Esophagus (tissue), 2 donors: ENCODE data around the gene OR4X2. TPM values are rescaled to one million over a fixed set of nuclear protein-coding genes. Genes with fewer than 3 reads are reported as not detected.

ENCODE experiments used
- H3K27ac ChIP-seq, 2 donors: one replicate each; pipeline ENCODE4 v1.5.1; 2013; ENCODE audit warnings: low read depth in 2 of 2, mild to moderate bottlenecking in 2 of 2, inconsistent platforms in 1 of 2, low read length in 1 of 2, moderate library complexity in 1 of 2
- H3K27me3 ChIP-seq, 2 donors: one replicate each; pipeline ENCODE4 v1.6.1; 2013; ENCODE audit warnings: low read length in 2 of 2, control low read depth in 1 of 2, mild to moderate bottlenecking in 1 of 2; ENCODE audit not compliant: insufficient read depth in 2 of 2, control insufficient read depth in 1 of 2
- H3K36me3 ChIP-seq, 2 donors: one replicate each; pipeline ENCODE4 v1.6.1; 2013; ENCODE audit warnings: low read length in 1 of 2; ENCODE audit not compliant: control insufficient read depth in 2 of 2, insufficient read depth in 2 of 2
- H3K4me1 ChIP-seq, 2 donors: one replicate each; pipeline ENCODE4 v1.6.1; 2013; ENCODE audit warnings: low read length in 1 of 2; ENCODE audit not compliant: control insufficient read depth in 2 of 2, insufficient read depth in 2 of 2
- H3K4me3 ChIP-seq, 2 donors: one replicate each; pipeline ENCODE4 v1.5.1; 2013; ENCODE audit warnings: low read length in 2 of 2, mild to moderate bottlenecking in 2 of 2, low read depth in 1 of 2, moderate library complexity in 1 of 2
- H3K9me3 ChIP-seq, 2 donors: one replicate each; pipeline ENCODE4 v1.6.1; 2013; ENCODE audit warnings: mild to moderate bottlenecking in 2 of 2, low read depth in 1 of 2, low read length in 1 of 2, moderate library complexity in 1 of 2; ENCODE audit not compliant: control insufficient read depth in 2 of 2, insufficient read depth in 1 of 2
- whole genome bisulfite sequencing, 2 donors: extraction: QIAGEN DNeasy Blood & Tissue Kit; methylation state at CpG; one replicate each; pipeline ENCODE4 v1.1.7; 2013; 5-methylcytosine and 5-hydroxymethylcytosine counted together
- polyA plus RNA-seq, 2 donors: library from polyadenylated mRNA; stranded (reverse); fragments of 200-250 nt; gene quantifications; one replicate each; pipeline ENCODE4 v1.2.3, GENCODE V29; 2013
- donor health status: healthy with polysubstance abuse.
- donor health status: Bipolar disorder and iron deficiency.

OR4X2 gene
- polyA plus RNA-seq, 2 donors, result not detected

GRCh38 chr11:48263423-48263911 lies 18.6 kb downstream of the OR4X2 start, which contains the start of gene OR4X1:
Gene OR4X1 (plus strand): TSS chr11:48263861. CDS start chr11:48263861, 0 bp downstream.
- no peak within 1 kb of the TSS for H3K4me3 ChIP-seq
- 29 to 40% methylated on average over 3 of the region's 3 CpGs for WGBS, 2 donors
- H3K27me3 ChIP-seq, result no peaks in the 10 kb centered on the region
- H3K4me1 ChIP-seq, result no peaks in the 10 kb centered on the region
- H3K9me3 ChIP-seq, result no peaks in the 10 kb centered on the region
- no peak within 1 kb of the TSS for H3K27ac ChIP-seq
- H3K36me3 ChIP-seq, result no peaks in the 10 kb centered on the region

GRCh38 chr11:48270621-48271020 lies 25.7 kb downstream of the OR4X2 start:
- WGBS, 2 donors, result 67 to 74% methylated on average over 3 of the region's 3 CpGs
- Histone ChIP-seq H3K36me3 (no peaks in the 10 kb centered on the region), H3K9me3 (no peaks in the 10 kb centered on the region), H3K27ac (no peak overlapping the region), H3K27me3 (no peaks in the 10 kb centered on the region), H3K4me3 (no peak overlapping the region), H3K4me1 (no peaks in the 10 kb centered on the region)

GRCh38 chr11:48272606-48273005 lies 27.7 kb downstream of the OR4X2 start:
- H3K4me3 ChIP-seq, result no peak overlapping the region
- 32 to 45% methylated on average over 1 of the region's 1 CpG for WGBS, 2 donors
- no peaks in the 10 kb centered on the region for H3K4me1 ChIP-seq

More at GRCh38 chr11:48272606-48273005, 27.7 kb downstream of the OR4X2 start:
- Histone ChIP-seq H3K36me3 (no peaks in the 10 kb centered on the region), H3K9me3 (no peaks in the 10 kb centered on the region), H3K27me3 (no peaks in the 10 kb centered on the region), H3K27ac (no peak overlapping the region)

Other genes with a start within 250 kb of the OR4X2 start
- not detected for gene OR4B1, start 28.3 kb upstream of the OR4X2 start, polyA plus RNA-seq
- gene OR4X1, start 18.8 kb downstream of the OR4X2 start, polyA plus RNA-seq, result not detected
- gene OR4S1, start 61.1 kb downstream of the OR4X2 start, polyA plus RNA-seq, result not detected
- not detected for gene OR4C3, start 79.8 kb downstream of the OR4X2 start, polyA plus RNA-seq
- not detected for gene OR4C5, start 121.4 kb downstream of the OR4X2 start, polyA plus RNA-seq
- gene OR4A47, start 243.7 kb downstream of the OR4X2 start, polyA plus RNA-seq, result not detected